HepG2 (cell line): Measurements from ENCODE around the gene ZNF416. TPM values are rescaled to one million over a fixed set of nuclear protein-coding genes. Genes with fewer than 3 reads are reported as not detected.

ENCODE experiments used
- ATF7-NPFF ChIP-seq: sonication (generic); formaldehyde crosslinking; IDR thresholded peaks from 2 replicates; pipeline ENCODE4 v1.8.1; 2023; ENCODE audit warnings: mild to moderate bottlenecking, low read depth, missing genetic modification reagents, moderate library complexity
- ERF ChIP-seq: IDR thresholded peaks from 2 replicates; pipeline ENCODE4 v1.6.1; 2018; ENCODE audit warnings: missing biosample characterization, missing genetic modification reagents
- KDM5A ChIP-seq: fragments of 200-600 bp; sonication (generic); IDR thresholded peaks from 2 replicates; pipeline ENCODE4 v1.7.0; 2018; ENCODE audit warnings: antibody characterized with exemption, mild to moderate bottlenecking, low read length, borderline replicate concordance
- KLF13 ChIP-seq: sonication (generic); formaldehyde crosslinking; IDR thresholded peaks from 2 replicates; pipeline ENCODE4 v1.4.0; 2020; ENCODE audit warnings: mild to moderate bottlenecking, missing genetic modification reagents
- KLF16 ChIP-seq, 2 experiments: sonication (generic) in 1 of 2; formaldehyde crosslinking in 1 of 2; IDR thresholded peaks; 2 replicates each; pipeline versions ENCODE4 v1.6.1 to v1.8.0; 2016 to 2023; ENCODE audit warnings: missing genetic modification reagents in 2 of 2, missing compliant biosample characterization in 1 of 2
- KLF9 ChIP-seq: IDR thresholded peaks from 2 replicates; pipeline ENCODE4 v1.6.1; 2016; ENCODE audit warnings: low read depth
- NCOA2 ChIP-seq: sonication (generic); formaldehyde crosslinking; IDR thresholded peaks from 2 replicates; pipeline ENCODE4 v1.8.0; 2022; ENCODE audit warnings: inconsistent platforms
- PCBP1 ChIP-seq: fragments of 200-400 bp; formaldehyde crosslinking; IDR thresholded peaks from 2 replicates; pipeline ENCODE4 v1.6.1; 2017; ENCODE audit warnings: mild to moderate bottlenecking, low read depth, low read length, borderline replicate concordance
- POGK ChIP-seq: sonication (generic); formaldehyde crosslinking; conservative IDR thresholded peaks from 2 replicates; pipeline ENCODE4 v1.8.0; 2022; ENCODE audit warnings: mild to moderate bottlenecking, moderate library complexity, missing genetic modification reagents
- POLR2AphosphoS5 ChIP-seq: IDR thresholded peaks from 2 replicates; pipeline ENCODE4 v1.6.1; 2012; ENCODE audit warnings: low read depth, low read length
- SAFB2 ChIP-seq: sonication (generic); formaldehyde crosslinking; IDR thresholded peaks from 2 replicates; pipeline ENCODE4 v1.5.1; 2020; ENCODE audit warnings: missing genetic modification reagents, low read depth, mild to moderate bottlenecking, borderline replicate concordance
- SKIL ChIP-seq: sonication (generic); formaldehyde crosslinking; IDR thresholded peaks from 2 replicates; pipeline ENCODE4 v1.8.0; 2022; ENCODE audit warnings: missing genetic modification reagents, mild to moderate bottlenecking, moderate library complexity, borderline replicate concordance
- SP5 ChIP-seq: IDR thresholded peaks from 2 replicates; pipeline ENCODE4 v1.6.1; 2016; ENCODE audit warnings: low read depth, borderline replicate concordance
- ZNF350 ChIP-seq: sonication (generic); formaldehyde crosslinking; IDR thresholded peaks from 2 replicates; pipeline ENCODE4 v1.4.0; 2020; ENCODE audit warnings: mild to moderate bottlenecking, low read depth, missing genetic modification reagents, borderline replicate concordance
- ZNF761 ChIP-seq: sonication (generic); formaldehyde crosslinking; conservative IDR thresholded peaks from 2 replicates; pipeline ENCODE4 v1.4.0; 2020; ENCODE audit warnings: mild to moderate bottlenecking, missing genetic modification reagents
- ZNF781 ChIP-seq: sonication (generic); formaldehyde crosslinking; IDR thresholded peaks from 2 replicates; pipeline ENCODE4 v1.5.1; 2020; ENCODE audit warnings: borderline replicate concordance, mild to moderate bottlenecking, missing genetic modification reagents; ENCODE audit errors: not compliant biosample characterization
- polyA plus RNA-seq, 8 experiments: library from polyadenylated mRNA; depleted of rRNA in 3 of 8; stranded (reverse) in 7 of 8; unstranded in 1 of 8; fragments of >200 nt; fragmentation: Illumina TruSeq in 4 of 8; extraction: Trizol in 4 of 8; gene quantifications; 2 replicates each; pipeline versions ENCODE4 v1.2.1 to v1.2.3, GENCODE V29; 2011 to 2016; ENCODE audit warnings: low read depth in 4 of 8, missing spikeins in 1 of 8, mixed read lengths in 1 of 8; ENCODE audit not compliant: insufficient read depth in 1 of 8
- total RNA-seq, 5 experiments: library from RNA; depleted of rRNA; stranded (reverse); fragments of >200 nt; fragmentation: Illumina TruSeq; extraction: Trizol; gene quantifications; 2 replicates each; pipeline ENCODE4 v1.2.3, GENCODE V29; 2016; ENCODE audit warnings: low read depth in 1 of 5
- TF ChIP-seq, protein P1 (sequence below): sonication (generic); formaldehyde crosslinking; IDR thresholded peaks from 2 replicates; pipeline ENCODE4 v1.4.0; 2020; ENCODE audit warnings: missing genetic modification reagents, borderline replicate concordance
- TF ChIP-seq, protein P2 (sequence below): sonication (generic); formaldehyde crosslinking; conservative IDR thresholded peaks from 2 replicates; pipeline ENCODE4 v1.4.0; 2020; ENCODE audit warnings: missing genetic modification reagents

Gene ZNF416
- total and polyA plus RNA-seq, 2 of the 13 experiments (the other 11 are each of a cell fraction or from before 2014, with no cell fraction given), result 1.5 to 5.3 TPM

- TF ChIP-seq, protein P1, sequence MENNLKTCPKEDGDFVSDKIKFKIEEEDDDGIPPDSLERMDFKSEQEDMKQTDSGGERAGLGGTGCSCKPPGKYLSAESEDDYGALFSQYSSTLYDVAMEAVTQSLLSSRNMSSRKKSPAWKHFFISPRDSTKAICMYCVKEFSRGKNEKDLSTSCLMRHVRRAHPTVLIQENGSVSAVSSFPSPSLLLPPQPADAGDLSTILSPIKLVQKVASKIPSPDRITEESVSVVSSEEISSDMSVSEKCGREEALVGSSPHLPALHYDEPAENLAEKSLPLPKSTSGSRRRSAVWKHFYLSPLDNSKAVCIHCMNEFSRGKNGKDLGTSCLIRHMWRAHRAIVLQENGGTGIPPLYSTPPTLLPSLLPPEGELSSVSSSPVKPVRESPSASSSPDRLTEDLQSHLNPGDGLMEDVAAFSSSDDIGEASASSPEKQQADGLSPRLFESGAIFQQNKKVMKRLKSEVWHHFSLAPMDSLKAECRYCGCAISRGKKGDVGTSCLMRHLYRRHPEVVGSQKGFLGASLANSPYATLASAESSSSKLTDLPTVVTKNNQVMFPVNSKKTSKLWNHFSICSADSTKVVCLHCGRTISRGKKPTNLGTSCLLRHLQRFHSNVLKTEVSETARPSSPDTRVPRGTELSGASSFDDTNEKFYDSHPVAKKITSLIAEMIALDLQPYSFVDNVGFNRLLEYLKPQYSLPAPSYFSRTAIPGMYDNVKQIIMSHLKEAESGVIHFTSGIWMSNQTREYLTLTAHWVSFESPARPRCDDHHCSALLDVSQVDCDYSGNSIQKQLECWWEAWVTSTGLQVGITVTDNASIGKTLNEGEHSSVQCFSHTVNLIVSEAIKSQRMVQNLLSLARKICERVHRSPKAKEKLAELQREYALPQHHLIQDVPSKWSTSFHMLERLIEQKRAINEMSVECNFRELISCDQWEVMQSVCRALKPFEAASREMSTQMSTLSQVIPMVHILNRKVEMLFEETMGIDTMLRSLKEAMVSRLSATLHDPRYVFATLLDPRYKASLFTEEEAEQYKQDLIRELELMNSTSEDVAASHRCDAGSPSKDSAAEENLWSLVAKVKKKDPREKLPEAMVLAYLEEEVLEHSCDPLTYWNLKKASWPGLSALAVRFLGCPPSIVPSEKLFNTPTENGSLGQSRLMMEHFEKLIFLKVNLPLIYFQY (CRISPR knock-in tag), result 0 out of 2 replicates have a peak, but pooled peaks have one; percentile 19
- TF ChIP-seq ATF7-NPFF (CRISPR knock-in tag) (0 out of 2 replicates have a peak, but pooled peaks have one; percentile 56), ZNF350 (CRISPR knock-in tag) (peak; percentile 61; the same call in 1 of the 2 replicates), POGK (peak; percentile 69), KLF16 (CRISPR knock-in tag; IDR thresholded peaks at IDR 0.05) (0 out of 4 replicates have a peak, but pooled peaks of 1 of the 2 experiments have one; percentile 74), SAFB2 (CRISPR knock-in tag) (peak; percentile 76; the same call in 1 of the 2 replicates), POLR2AphosphoS5 (peak; percentile 81), ERF (CRISPR knock-in tag) (peak; percentile 32; the same call in 1 of the 2 replicates), PCBP1 (0 out of 2 replicates have a peak, but pooled peaks have one; percentile 81), SP5 (CRISPR knock-in tag) (peak; percentile 74; the same call in 1 of the 2 replicates), KDM5A (peak; percentile 68; the same call in 1 of the 2 replicates), SKIL (no peak), KLF9 (0 out of 2 replicates have a peak, but pooled peaks have one; percentile 65), KLF13 (CRISPR knock-in tag) (no peak), ZNF781 (CRISPR knock-in tag) (peak; percentile 75), NCOA2 (no peak), ZNF761 (CRISPR knock-in tag) (peak; percentile 39; the same call in 1 of the 2 replicates)
- TF ChIP-seq, protein P2, sequence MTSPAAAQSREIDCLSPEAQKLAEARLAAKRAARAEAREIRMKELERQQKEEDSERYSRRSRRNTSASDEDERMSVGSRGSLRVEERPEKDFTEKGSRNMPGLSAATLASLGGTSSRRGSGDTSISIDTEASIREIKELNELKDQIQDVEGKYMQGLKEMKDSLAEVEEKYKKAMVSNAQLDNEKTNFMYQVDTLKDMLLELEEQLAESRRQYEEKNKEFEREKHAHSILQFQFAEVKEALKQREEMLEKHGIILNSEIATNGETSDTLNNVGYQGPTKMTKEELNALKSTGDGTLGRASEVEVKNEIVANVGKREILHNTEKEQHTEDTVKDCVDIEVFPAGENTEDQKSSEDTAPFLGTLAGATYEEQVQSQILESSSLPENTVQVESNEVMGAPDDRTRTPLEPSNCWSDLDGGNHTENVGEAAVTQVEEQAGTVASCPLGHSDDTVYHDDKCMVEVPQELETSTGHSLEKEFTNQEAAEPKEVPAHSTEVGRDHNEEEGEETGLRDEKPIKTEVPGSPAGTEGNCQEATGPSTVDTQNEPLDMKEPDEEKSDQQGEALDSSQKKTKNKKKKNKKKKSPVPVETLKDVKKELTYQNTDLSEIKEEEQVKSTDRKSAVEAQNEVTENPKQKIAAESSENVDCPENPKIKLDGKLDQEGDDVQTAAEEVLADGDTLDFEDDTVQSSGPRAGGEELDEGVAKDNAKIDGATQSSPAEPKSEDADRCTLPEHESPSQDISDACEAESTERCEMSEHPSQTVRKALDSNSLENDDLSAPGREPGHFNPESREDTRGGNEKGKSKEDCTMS (CRISPR knock-in tag), result no peak
Observed at GRCh38 chr19:57559404-57560025, 19.2 kb downstream of the ZNF416 start, which contains the start of gene ZNF550 (continued).
